SK-N-SH (cell line): Measurements from ENCODE around the gene ZNF358. TPM values are rescaled to one million over a fixed set of nuclear protein-coding genes. Genes with fewer than 3 reads are reported as not detected.

Experiments
- CTCF ChIA-PET: fragments of 300-600, 350-600 bp; formaldehyde crosslinking; extraction: SDS; loops from one replicate; lab custom pipeline; 2021; lab: Yijun Ruan, JAX
- POLR2A ChIA-PET: fragments of 350-600 bp; sonication (Branson Sonifier 250); formaldehyde crosslinking; extraction: SDS; loops from one replicate; lab custom pipeline; 2020; ENCODE audit warnings: antibody characterized with exemption, inconsistent platforms; lab: Yijun Ruan, JAX
- DNase-seq: peaks from one replicate; pipeline ENCODE4 v3.0.0; 2012
- H2AFZ ChIP-seq: fragments of 200-600 bp; sonication (generic); 2 replicates; pipeline ENCODE4 v1.8.1; 2016; ENCODE audit warnings: antibody characterized with exemption, mild to moderate bottlenecking, low read depth
- H3F3A ChIP-seq: fragments of 200-600 bp; sonication (generic); replicated peaks from 2 replicates; pipeline ENCODE3; 2016; ENCODE audit warnings: antibody characterized with exemption, mild to moderate bottlenecking; ENCODE audit not compliant: insufficient read depth
- H3K27ac ChIP-seq, 2 experiments: fragments of 200-500 bp in 1 of 2; fragments of 200-600 bp in 1 of 2; sonication (Bioruptor generic) in 1 of 2; sonication (generic), shearing (Covaris generic) in 1 of 2; 2 replicates each; pipeline versions ENCODE4 v1.5.1 to v1.6.1; 2014 to 2016; ENCODE audit warnings: low read depth in 2 of 2, inconsistent platforms in 1 of 2, low read length in 1 of 2, mild to moderate bottlenecking in 1 of 2, mixed read lengths in 1 of 2
- H3K27me3 ChIP-seq: fragments of 200-600 bp; sonication (generic), shearing (Covaris generic); 2 replicates; pipeline ENCODE4 v1.6.1; 2016; ENCODE audit warnings: mixed run types; ENCODE audit not compliant: insufficient read depth
- H3K36me3 ChIP-seq, 2 experiments: fragments of 200-500 bp in 1 of 2; fragments of 200-600 bp in 1 of 2; sonication (Bioruptor generic) in 1 of 2; sonication (generic) in 1 of 2; replicated peaks in 1 of 2; 2 replicates each; pipeline versions ENCODE3 to v1.5.1; 2014 to 2016; ENCODE audit warnings: low read length in 1 of 2, mild to moderate bottlenecking in 1 of 2; ENCODE audit not compliant: insufficient read depth in 2 of 2, control insufficient read depth in 1 of 2
- H3K4me1 ChIP-seq, 2 experiments: fragments of 200-500 bp in 1 of 2; fragments of 200-600 bp in 1 of 2; sonication (Bioruptor generic) in 1 of 2; sonication (generic), shearing (Covaris generic) in 1 of 2; 2 replicates each; pipeline versions ENCODE4 v1.5.1 to v1.6.1; 2014 to 2016; ENCODE audit warnings: low read depth in 1 of 2, low read length in 1 of 2, mixed run types in 1 of 2; ENCODE audit not compliant: insufficient read depth in 2 of 2, control insufficient read depth in 1 of 2
- H3K4me2 ChIP-seq: fragments of 200-600 bp; sonication (generic), shearing (Covaris generic); 2 replicates; pipeline ENCODE4 v1.6.1; 2017; ENCODE audit warnings: mixed run types
- H3K4me3 ChIP-seq, 2 experiments: fragments of 200-500 bp in 1 of 2; fragments of 200-600 bp in 1 of 2; sonication (Bioruptor generic) in 1 of 2; sonication (generic), shearing (Covaris generic) in 1 of 2; 2 replicates each; pipeline versions ENCODE4 v1.5.1 to v1.8.1; 2014 to 2016; ENCODE audit warnings: low read depth in 2 of 2, inconsistent platforms in 1 of 2, low read length in 1 of 2, mild to moderate bottlenecking in 1 of 2, mixed read lengths in 1 of 2, moderate library complexity in 1 of 2
- H3K79me2 ChIP-seq: fragments of 200-600 bp; sonication (generic); 2 replicates; pipeline ENCODE4 v1.8.1; 2017; ENCODE audit warnings: mild to moderate bottlenecking; ENCODE audit not compliant: insufficient read depth
- H3K9ac ChIP-seq: fragments of 200-600 bp; sonication (generic); 2 replicates; pipeline ENCODE4 v1.6.1; 2017; ENCODE audit warnings: mixed run types
- H3K9me2 ChIP-seq: fragments of 200-600 bp; sonication (generic); 2 replicates; pipeline ENCODE4 v1.6.1; 2017; ENCODE audit warnings: mixed run types
- H3K9me3 ChIP-seq: fragments of 200-600 bp; sonication (generic); 2 replicates; pipeline ENCODE4 v1.6.1; 2017; ENCODE audit warnings: mixed run types, mild to moderate bottlenecking, moderate library complexity
- H4K20me1 ChIP-seq: fragments of 200-600 bp; sonication (generic); 2 replicates; pipeline ENCODE4 v1.6.1; 2017; ENCODE audit warnings: mild to moderate bottlenecking, mixed run types; ENCODE audit not compliant: insufficient read depth
- CTCF ChIP-seq: fragments of 200-600 bp; sonication (generic); IDR thresholded peaks from 2 replicates; pipeline ENCODE4 v1.6.1; 2017; ENCODE audit warnings: antibody characterized with exemption, mild to moderate bottlenecking, moderate library complexity
- EP300 ChIP-seq, 2 experiments: IDR thresholded peaks; 2 replicates each; pipeline versions ENCODE4 v1.4.0 to v1.6.1; 2012; ENCODE audit warnings: borderline replicate concordance in 1 of 2, low read depth in 1 of 2, low read length in 1 of 2
- FOSL2 ChIP-seq: IDR thresholded peaks from 2 replicates; pipeline ENCODE4 v1.4.0; 2012; ENCODE audit warnings: low read depth, mild to moderate bottlenecking, moderate library complexity, borderline replicate concordance
- MAX ChIP-seq: IDR thresholded peaks from 2 replicates; pipeline ENCODE4 v1.4.0; 2012; ENCODE audit warnings: low read depth
- MEF2A ChIP-seq: IDR thresholded peaks from 2 replicates; pipeline ENCODE4 v1.4.0; 2012; ENCODE audit warnings: low read depth, borderline replicate concordance
- POLR2AphosphoS5 ChIP-seq: IDR thresholded peaks from 2 replicates; pipeline ENCODE4 v1.6.1; 2012; ENCODE audit warnings: low read depth, low read length
- RAD21 ChIP-seq: IDR thresholded peaks from 2 replicates; pipeline ENCODE4 v1.6.1; 2012; ENCODE audit warnings: mild to moderate bottlenecking, low read length
- REST ChIP-seq: IDR thresholded peaks from 2 replicates; pipeline ENCODE4 v1.6.1; 2012; ENCODE audit warnings: mild to moderate bottlenecking, low read depth, low read length, moderate library complexity
- RXRA ChIP-seq: IDR thresholded peaks from 2 replicates; pipeline ENCODE4 v1.4.0; 2012; ENCODE audit warnings: low read depth, mild to moderate bottlenecking, borderline replicate concordance
- USF1 ChIP-seq: IDR thresholded peaks from 2 replicates; pipeline ENCODE4 v1.4.0; 2012; ENCODE audit warnings: low read depth, borderline replicate concordance
- USF2 ChIP-seq: fragments of 150-350 bp; IDR thresholded peaks from 2 replicates; pipeline ENCODE4 v1.6.1; 2017; ENCODE audit warnings: antibody characterized with exemption, low read length, low read depth, borderline replicate concordance
- YY1 ChIP-seq: IDR thresholded peaks from 2 replicates; pipeline ENCODE4 v1.4.0; 2012; ENCODE audit warnings: low read depth, mild to moderate bottlenecking
- WGBS: methylation state at CpG from one replicate; pipeline ENCODE4 v1.1.6; 2017; ENCODE audit warnings: low lambda C conversion rate; 5-methylcytosine and 5-hydroxymethylcytosine counted together
- polyA plus RNA-seq, 3 experiments: library from polyadenylated mRNA; depleted of rRNA; stranded (reverse); fragments of >200 nt; gene quantifications; 2 replicates each; pipeline ENCODE4 v1.2.3, GENCODE V29; 2012

The ZNF358 gene
- polyA plus RNA-seq, 1 of the 3 experiments (the other 2 are of a cell fraction) = 49.3 TPM

GRCh38 chr19:7562646-7563393 lies 46.9 kb downstream of the ZNF358 start:
- 89% methylated on average over 15 of the region's 16 CpGs for WGBS

GRCh38 chr19:7564866-7565265 lies 49.0 kb downstream of the ZNF358 start:
- no peaks in the 10 kb centered on the region for H3F3A ChIP-seq
- no peak overlapping the region for H3K4me2 ChIP-seq
- no peaks in the 10 kb centered on the region for H3K9me2 ChIP-seq
- ChIA-PET CTCF (interaction anchor here (1.1 to 13.0 kb wide), 4 partner anchors 88 to 235 kb away, joined by 3 to 171 read pairs (median 60); partner anchors contain the start of gene TRAPPC5), POLR2A (no interaction called here)
- H4K20me1 ChIP-seq = 0 out of 2 replicates have a peak, but pooled peaks cover 3% of the 10 kb centered on the region
- H3K27ac ChIP-seq = no peak overlapping the region
- H3K4me3 ChIP-seq = no peak overlapping the region
- whole genome bisulfite sequencing = 75% methylated on average over 4 of the region's 4 CpGs
- no peak overlapping the region for H3K9ac ChIP-seq
- H3K27me3 ChIP-seq = no peaks in the 10 kb centered on the region
- DNase-seq = no peak
- no peak overlapping the region for H2AFZ ChIP-seq
- no peaks in the 10 kb centered on the region for H3K9me3 ChIP-seq
- H3K36me3 ChIP-seq = peaks cover 10% of the 10 kb centered on the region in 2 experiments
- TF ChIP-seq USF2 = no peak
- TF ChIP-seq EP300 (IDR thresholded peaks at IDR 0.05; ENCODE audit: borderline replicate concordance in 1 of 2, low read depth in 1 of 2, low read length in 1 of 2) = no peak
- no peak for TF ChIP-seq MAX
- no peak for TF ChIP-seq RXRA
- TF ChIP-seq YY1 = no peak
- no peak for TF ChIP-seq POLR2AphosphoS5
- TF ChIP-seq MEF2A = no peak
- TF ChIP-seq FOSL2 = no peak
- TF ChIP-seq CTCF = no peak
- TF ChIP-seq USF1 = no peak
- H3K4me1 ChIP-seq = no peaks in the 10 kb centered on the region
- H3K79me2 ChIP-seq = no peaks in the 10 kb centered on the region

More at GRCh38 chr19:7562646-7563393, 46.9 kb downstream of the ZNF358 start:
- Histone ChIP-seq H3K9me2 (no peaks in the 10 kb centered on the region), H3K4me2 (no peak overlapping the region), H3K36me3 (peaks cover 21 to 22% of the 10 kb centered on the region in 2 experiments), H3K4me3 (no peak overlapping the region), H2AFZ (no peak overlapping the region), H4K20me1 (0 out of 2 replicates have a peak, but pooled peaks cover 3% of the 10 kb centered on the region), H3K27ac (no peak overlapping the region), H3F3A (no peaks in the 10 kb centered on the region), H3K9me3 (no peaks in the 10 kb centered on the region), H3K4me1 (no peaks in the 10 kb centered on the region), H3K27me3 (no peaks in the 10 kb centered on the region), H3K9ac (no peak overlapping the region), H3K79me2 (no peaks in the 10 kb centered on the region)
- CTCF ChIA-PET = interaction anchor here (1.9 to 13.0 kb wide), 3 partner anchors 118 to 237 kb away, joined by 7 to 171 read pairs (median 116); partner anchors contain the start of gene TRAPPC5
- POLR2A ChIA-PET = interaction anchor here (0.6 kb wide), 2 partner anchors 79 to 214 kb away, joined by 3 to 4 read pairs; partner anchors contain the start of gene ARHGEF18
- no peak for DNase-seq
- TF ChIP-seq REST = peak; percentile 99
- no peak for TF ChIP-seq RAD21
